WTC11 (cell line): ENCODE results near the gene GALNT13. TPM values are rescaled to one million over a fixed set of nuclear protein-coding genes. Genes with fewer than 3 reads are reported as not detected.

Experiments used
- ATAC-seq: fragments of 200-7000 bp; cut with Tn5 transposase; 2 replicates; pipeline ENCODE4 v1.10.0; 2021; ENCODE audit warnings: mild to moderate bottlenecking, moderate library complexity
- CTCF ChIA-PET: fragments of 300-600 bp; sonication (Branson Sonifier 250); formaldehyde crosslinking; loops from one replicate; lab custom pipeline; 2021; ENCODE audit warnings: antibody characterized with exemption; lab: Charles Lee
- POLR2A ChIA-PET: fragments of 350-600 bp; sonication (Branson Sonifier 250); formaldehyde crosslinking; loops from one replicate; lab custom pipeline; 2021; ENCODE audit warnings: antibody characterized with exemption; lab: Charles Lee
- DNase-seq: peaks from one replicate; pipeline ENCODE4 v3.0.0; 2021; ENCODE audit warnings: low spot score
- H3K27ac Mint-ChIP-seq: 2 replicates; pipeline ENCODE4 v1.8.0; 2021; ENCODE audit warnings: mixed read lengths
- H3K27me3 Mint-ChIP-seq: 2 replicates; pipeline ENCODE4 v1.8.0; 2021; ENCODE audit warnings: low read depth, mild to moderate bottlenecking, moderate library complexity, mixed read lengths
- H3K36me3 Mint-ChIP-seq: 2 replicates; pipeline ENCODE4 v1.8.0; 2021; ENCODE audit warnings: mixed read lengths
- H3K4me1 Mint-ChIP-seq: 2 replicates; pipeline ENCODE4 v1.8.0; 2022; ENCODE audit warnings: mixed read lengths
- H3K4me3 Mint-ChIP-seq: 2 replicates; pipeline ENCODE4 v1.8.0; 2021; ENCODE audit warnings: mild to moderate bottlenecking, moderate library complexity, mixed read lengths
- H3K9me3 Mint-ChIP-seq: 2 replicates; pipeline ENCODE4 v1.8.0; 2021; ENCODE audit warnings: mixed read lengths
- ATF1 ChIP-seq: sonication (generic); formaldehyde crosslinking; IDR thresholded peaks from 2 replicates; pipeline ENCODE4 v1.8.1; 2023; ENCODE audit warnings: mild to moderate bottlenecking, moderate library complexity, missing genetic modification reagents
- ATF2 ChIP-seq: sonication (generic); formaldehyde crosslinking; IDR thresholded peaks from 2 replicates; pipeline ENCODE4 v1.8.1; 2022; ENCODE audit warnings: low read depth, missing genetic modification reagents, borderline replicate concordance
- ATF3 ChIP-seq: sonication (generic); formaldehyde crosslinking; conservative IDR thresholded peaks from 2 replicates; pipeline ENCODE4 v1.8.1; 2022; ENCODE audit warnings: mild to moderate bottlenecking, missing genetic modification reagents
- CDX4 ChIP-seq: fragments of 250-450 bp; sonication (Bioruptor Pico); IDR thresholded peaks from 2 replicates; pipeline ENCODE4 v1.9.0; 2021; ENCODE audit warnings: moderate library complexity, mild to moderate bottlenecking, inconsistent platforms, borderline replicate concordance
- ELF4 ChIP-seq: sonication (generic); formaldehyde crosslinking; IDR thresholded peaks from 2 replicates; pipeline ENCODE4 v1.8.1; 2022; ENCODE audit warnings: low read depth, mild to moderate bottlenecking, moderate library complexity, missing genetic modification reagents
- EMX1 ChIP-seq: fragments of 250-450 bp; sonication (Bioruptor Pico); IDR thresholded peaks from 2 replicates; pipeline ENCODE4 v1.8.0; 2021; ENCODE audit warnings: mild to moderate bottlenecking
- FOXP4 ChIP-seq: sonication (generic); formaldehyde crosslinking; IDR thresholded peaks from 2 replicates; pipeline ENCODE4 v1.8.0; 2022; ENCODE audit warnings: mild to moderate bottlenecking, missing genetic modification reagents
- GABPB1 ChIP-seq: sonication (generic); formaldehyde crosslinking; IDR thresholded peaks from 2 replicates; pipeline ENCODE4 v1.8.1; 2023; ENCODE audit warnings: mild to moderate bottlenecking, missing genetic modification reagents
- JAZF1 ChIP-seq: fragments of 250-450 bp; sonication (Bioruptor Pico); IDR thresholded peaks from 2 replicates; pipeline ENCODE4 v1.9.0; 2021; ENCODE audit warnings: moderate library complexity, mild to moderate bottlenecking, inconsistent platforms
- JUN ChIP-seq: sonication (generic); formaldehyde crosslinking; IDR thresholded peaks from 2 replicates; pipeline ENCODE4 v1.8.0; 2023; ENCODE audit warnings: mild to moderate bottlenecking, missing genetic modification reagents
- KAT7 ChIP-seq: sonication (generic); formaldehyde crosslinking; IDR thresholded peaks from 2 replicates; pipeline ENCODE4 v1.8.1; 2023; ENCODE audit warnings: missing genetic modification reagents, mild to moderate bottlenecking, borderline replicate concordance
- PREB ChIP-seq: sonication (generic); formaldehyde crosslinking; IDR thresholded peaks from 2 replicates; pipeline ENCODE4 v1.8.1; 2022; ENCODE audit warnings: mild to moderate bottlenecking, missing genetic modification reagents, moderate library complexity, borderline replicate concordance
- SMAD4 ChIP-seq: sonication (generic); formaldehyde crosslinking; IDR thresholded peaks from 2 replicates; pipeline ENCODE4 v1.8.0; 2022; ENCODE audit warnings: mild to moderate bottlenecking, missing genetic modification reagents
- SOX15 ChIP-seq: fragments of 250-450 bp; sonication (Bioruptor Pico); IDR thresholded peaks from 2 replicates; pipeline ENCODE4 v1.9.0; 2021; ENCODE audit warnings: mild to moderate bottlenecking
- STAT6 ChIP-seq: sonication (generic); formaldehyde crosslinking; conservative IDR thresholded peaks from 2 replicates; pipeline ENCODE4 v1.8.1; 2023; ENCODE audit warnings: mild to moderate bottlenecking, low read depth, missing genetic modification reagents, moderate library complexity
- USF2 ChIP-seq: sonication (generic); formaldehyde crosslinking; IDR thresholded peaks from 2 replicates; pipeline ENCODE4 v1.8.1; 2023; ENCODE audit warnings: mild to moderate bottlenecking, missing genetic modification reagents, moderate library complexity
- ZBTB43 ChIP-seq: sonication (generic); formaldehyde crosslinking; IDR thresholded peaks from 2 replicates; pipeline ENCODE4 v1.8.1; 2023; ENCODE audit warnings: mild to moderate bottlenecking, missing genetic modification reagents
- ZNF232 ChIP-seq: sonication (generic); formaldehyde crosslinking; IDR thresholded peaks from 2 replicates; pipeline ENCODE4 v1.8.0; 2022; ENCODE audit warnings: mild to moderate bottlenecking, missing genetic modification reagents
- ZNF423 ChIP-seq: fragments of 250-450 bp; sonication (Bioruptor Pico); IDR thresholded peaks from 2 replicates; pipeline ENCODE4 v2.1.2; 2022; ENCODE audit warnings: mild to moderate bottlenecking, moderate library complexity
- total RNA-seq: library from RNA; stranded (reverse); gene quantifications from 3 replicates; pipeline ENCODE4 v1.2.3, GENCODE V29; 2021

The GALNT13 gene
- total RNA-seq, 1 experiment from 2014 or later, result 9.9 TPM

- Mint-ChIP-seq H3K27ac (no peak overlapping the region; the same call in 1 of the 2 replicates), H3K4me1 (peaks cover 14% of the 10 kb centered on the region), H3K4me3 (no peak overlapping the region)
- CTCF ChIA-PET, result no interaction called here
- ATAC-seq (no peak), DNase-seq (no peak)
- TF ChIP-seq JUN (CRISPR knock-in tag) (no peak), ELF4 (CRISPR knock-in tag) (no peak), JAZF1 (CRISPR knock-in tag) (no peak), KAT7 (CRISPR knock-in tag) (no peak), SOX15 (no peak), STAT6 (CRISPR knock-in tag) (no peak), USF2 (CRISPR knock-in tag) (no peak), ATF3 (CRISPR knock-in tag) (no peak), ATF2 (CRISPR knock-in tag) (no peak), ZNF232 (CRISPR knock-in tag) (no peak), ZBTB43 (CRISPR knock-in tag) (no peak), FOXP4 (CRISPR knock-in tag) (no peak), EMX1 (CRISPR knock-in tag) (no peak)
- TF ChIP-seq, all 79 proteins: peak for 0
- Mint-ChIP-seq H3K27me3 (no peaks in the 10 kb centered on the region), H3K9me3 (peaks cover 11% of the 10 kb centered on the region), H3K36me3 (peaks cover 10% of the 10 kb centered on the region)
- POLR2A ChIA-PET, result interaction anchor here (0.6 kb wide), 1 partner anchor 8 kb away, joined by 5 read pairs; no protein-coding TSS in a partner anchor
Observed at GRCh38 chr2:154187948-154188347, 316.2 kb downstream of the GALNT13 start.

GRCh38 chr2:154189953-154190352 lies 318.2 kb downstream of the GALNT13 start:
- DNase-seq (no peak), ATAC-seq (no peak)
- Mint-ChIP-seq H3K27ac (no peak overlapping the region), H3K27me3 (no peaks in the 10 kb centered on the region), H3K4me1 (peaks cover 12% of the 10 kb centered on the region), H3K4me3 (no peak overlapping the region), H3K36me3 (peaks cover 10% of the 10 kb centered on the region), H3K9me3 (peaks cover 6% of the 10 kb centered on the region)
- ChIA-PET POLR2A (no interaction called here), CTCF (no interaction called here)
- TF ChIP-seq GABPB1 (CRISPR knock-in tag) (no peak), SMAD4 (CRISPR knock-in tag) (no peak), FOXP4 (CRISPR knock-in tag) (no peak), CDX4 (CRISPR knock-in tag) (no peak), PREB (no peak), STAT6 (CRISPR knock-in tag) (no peak), ZNF423 (CRISPR knock-in tag) (no peak), ELF4 (CRISPR knock-in tag) (no peak), ATF1 (no peak)
